VCaP (cell line): Measurements from ENCODE around the gene ARFGAP1.

ENCODE experiments used
- H3K27ac ChIP-seq: fragments of 450-650 bp; 2 replicates; pipeline ENCODE4 v1.5.1; 2017
- TF ChIP-seq, protein P1 (sequence below): fragments of 450-650 bp; conservative IDR thresholded peaks from 2 replicates; pipeline ENCODE4 v1.5.1; 2017; ENCODE audit warnings: mild to moderate bottlenecking, moderate library complexity

The ARFGAP1 gene

GRCh38 chr20:63262836-63263235 is 9.8 kb upstream of the ARFGAP1 start:
- TF ChIP-seq, protein P1, sequence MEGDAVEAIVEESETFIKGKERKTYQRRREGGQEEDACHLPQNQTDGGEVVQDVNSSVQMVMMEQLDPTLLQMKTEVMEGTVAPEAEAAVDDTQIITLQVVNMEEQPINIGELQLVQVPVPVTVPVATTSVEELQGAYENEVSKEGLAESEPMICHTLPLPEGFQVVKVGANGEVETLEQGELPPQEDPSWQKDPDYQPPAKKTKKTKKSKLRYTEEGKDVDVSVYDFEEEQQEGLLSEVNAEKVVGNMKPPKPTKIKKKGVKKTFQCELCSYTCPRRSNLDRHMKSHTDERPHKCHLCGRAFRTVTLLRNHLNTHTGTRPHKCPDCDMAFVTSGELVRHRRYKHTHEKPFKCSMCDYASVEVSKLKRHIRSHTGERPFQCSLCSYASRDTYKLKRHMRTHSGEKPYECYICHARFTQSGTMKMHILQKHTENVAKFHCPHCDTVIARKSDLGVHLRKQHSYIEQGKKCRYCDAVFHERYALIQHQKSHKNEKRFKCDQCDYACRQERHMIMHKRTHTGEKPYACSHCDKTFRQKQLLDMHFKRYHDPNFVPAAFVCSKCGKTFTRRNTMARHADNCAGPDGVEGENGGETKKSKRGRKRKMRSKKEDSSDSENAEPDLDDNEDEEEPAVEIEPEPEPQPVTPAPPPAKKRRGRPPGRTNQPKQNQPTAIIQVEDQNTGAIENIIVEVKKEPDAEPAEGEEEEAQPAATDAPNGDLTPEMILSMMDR = no peak
- no peak overlapping the region for H3K27ac ChIP-seq

DNA sequence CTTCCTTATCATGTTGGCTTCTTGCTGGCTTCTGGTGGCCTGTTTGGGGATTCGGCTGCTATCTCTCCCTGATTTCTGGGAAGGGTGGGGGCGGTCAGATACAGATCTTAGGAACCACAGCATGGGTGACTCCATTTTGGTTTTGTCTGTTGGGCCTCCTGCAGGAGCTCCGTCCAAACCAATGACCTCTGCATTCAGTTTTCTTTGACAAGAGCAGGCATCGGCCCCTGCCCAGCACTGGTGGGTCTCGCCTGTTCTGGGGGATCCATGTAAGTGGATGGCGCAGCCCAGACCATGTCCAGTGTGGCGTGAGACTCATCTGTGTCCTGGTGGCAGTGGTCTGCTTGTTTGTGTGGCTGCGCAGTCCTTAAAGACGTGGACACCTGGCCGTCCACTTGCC is 8.6 kb upstream of the ARFGAP1 start:
- TF ChIP-seq, protein P1 = no peak
- H3K27ac ChIP-seq = no peak overlapping the region

DNA sequence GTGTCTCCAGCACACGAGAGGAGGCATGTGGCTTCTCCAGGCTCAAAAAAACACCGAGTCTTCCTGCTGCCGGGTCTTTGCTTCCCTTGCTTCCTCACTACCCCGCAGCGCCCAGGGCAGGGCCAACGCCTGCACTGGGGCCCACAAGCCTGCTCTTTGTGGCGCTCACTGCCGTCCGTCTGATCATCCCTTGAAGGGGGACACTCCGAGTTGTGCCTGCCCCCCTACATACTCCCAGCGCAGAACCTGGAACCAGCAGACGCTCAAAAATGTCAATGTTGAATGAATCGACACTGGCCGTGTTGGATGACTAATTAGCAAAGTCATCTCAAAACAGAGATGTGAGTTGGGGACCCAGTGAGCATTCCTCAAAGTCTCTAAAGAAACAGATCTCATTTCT is 8.1 kb upstream of the ARFGAP1 start:
- TF ChIP-seq, protein P1 = no peak
- H3K27ac ChIP-seq = no peak overlapping the region

- TF ChIP-seq, protein P1 = no peak
- no peak overlapping the region for H3K27ac ChIP-seq
These were observed 6.6 kb upstream of the ARFGAP1 start for GRCh38 chr20:63265891-63266515.

- no peak overlapping the region for H3K27ac ChIP-seq
These were observed 4.9 kb upstream of the ARFGAP1 start for GRCh38 chr20:63267691-63268090.

GRCh38 chr20:63268256-63268655 is 4.4 kb upstream of the ARFGAP1 start:
- H3K27ac ChIP-seq = no peak overlapping the region
- TF ChIP-seq, protein P1 = no peak

More at GRCh38 chr20:63267691-63268090, 4.9 kb upstream of the ARFGAP1 start:
- TF ChIP-seq, protein P1 = no peak

DNA sequence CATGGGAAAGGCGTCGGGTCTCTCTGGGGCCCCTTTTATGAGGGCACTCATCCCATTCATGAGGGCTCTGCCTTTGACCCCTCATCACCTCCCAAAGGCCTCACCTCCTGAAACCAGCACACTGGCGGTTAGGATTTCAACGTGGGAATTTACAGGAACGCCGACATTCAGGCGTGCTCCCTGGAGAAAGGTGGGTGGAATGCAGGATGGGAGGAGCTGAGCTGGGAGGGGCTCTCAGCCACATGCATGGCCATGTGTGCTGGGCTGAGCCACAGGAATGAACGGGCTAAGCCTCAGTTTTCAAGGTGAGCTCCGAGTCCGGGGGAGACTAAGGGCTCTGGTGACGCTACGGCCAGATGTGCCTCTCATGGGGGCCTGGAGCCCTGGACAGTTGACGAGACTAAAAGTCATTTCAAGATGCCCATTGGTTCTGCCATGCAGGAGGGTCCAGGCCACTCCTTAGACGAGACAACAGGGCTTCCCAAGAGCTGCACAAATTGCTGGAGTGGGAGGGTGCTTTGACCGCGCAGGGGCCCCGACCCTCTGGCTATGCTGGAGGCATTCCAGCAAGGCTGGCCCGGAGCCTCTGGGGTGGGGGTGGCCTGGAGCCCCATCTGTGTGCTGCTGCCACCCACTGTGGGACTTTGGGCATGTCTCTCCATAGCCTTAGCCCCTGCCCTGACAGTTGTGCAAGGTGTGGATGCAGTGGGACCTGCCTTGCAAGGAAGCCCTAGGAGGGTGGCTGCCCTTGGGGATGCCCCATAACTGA is 3.8 kb upstream of the ARFGAP1 start:
- TF ChIP-seq, protein P1 = no peak

More for the DNA sequence above, 3.8 kb upstream of the ARFGAP1 start:
- no peak overlapping the region for H3K27ac ChIP-seq
